B cell (primary cell): Measurements from ENCODE around the gene AUTS2. TPM values are rescaled to one million over a fixed set of nuclear protein-coding genes. Genes with fewer than 3 reads are reported as not detected.

ENCODE experiments used
- ATAC-seq: fragments of 200-7000 bp; cut with Tn5 transposase; one replicate; pipeline ENCODE4 v1.10.0; 2021; ENCODE audit warnings: low read depth, mild to moderate bottlenecking, moderate number of reproducible peaks, moderate library complexity
- CTCF ChIA-PET: fragments of 350-600 bp; sonication (Branson Sonifier 250); formaldehyde crosslinking; loops from one replicate; lab custom pipeline; 2021; ENCODE audit warnings: antibody characterized with exemption, inconsistent platforms; lab: Charles Lee
- POLR2A ChIA-PET: fragments of 350-600 bp; sonication (Branson Sonifier 250); formaldehyde crosslinking; loops from one replicate; lab custom pipeline; 2021; ENCODE audit warnings: antibody characterized with exemption; lab: Charles Lee
- DNase-seq: peaks from one replicate; pipeline ENCODE4 v3.0.0; 2013
- H2AFZ ChIP-seq: 2 replicates; pipeline ENCODE4 v1.6.1; 2012; ENCODE audit warnings: mild to moderate bottlenecking, low read depth, low read length; ENCODE audit not compliant: insufficient read depth, poor library complexity, severe bottlenecking
- H3K27ac ChIP-seq, 2 donors: 1 replicate in 1 of 2; 2 replicates in 1 of 2; pipeline ENCODE4 v1.5.1; 2012 to 2013; ENCODE audit warnings: low read length in 2 of 2, mild to moderate bottlenecking in 2 of 2, moderate library complexity in 1 of 2
- H3K27me3 ChIP-seq, 4 experiments: fragments of 200-600 bp in 1 of 4; sonication (generic) in 1 of 4; replicated peaks in 1 of 4; 1 replicate in 2 of 4; 2 replicates in 2 of 4; pipeline versions ENCODE4 v1.6.1 to v1.7.0; 2013 to 2016; ENCODE audit warnings: low read length in 3 of 4, mild to moderate bottlenecking in 2 of 4, mixed read lengths in 1 of 4, moderate library complexity in 1 of 4; ENCODE audit not compliant: insufficient read depth in 4 of 4, control insufficient read depth in 3 of 4; ENCODE audit errors: control extremely low read depth in 1 of 4
- H3K36me3 ChIP-seq, 2 experiments: replicated peaks in 1 of 2; 1 replicate in 1 of 2; 2 replicates in 1 of 2; pipeline versions ENCODE4 v1.6.1 to v1.7.1; 2013; ENCODE audit warnings: low read length in 1 of 2; ENCODE audit not compliant: insufficient read depth in 2 of 2, control insufficient read depth in 1 of 2; ENCODE audit errors: control extremely low read depth in 1 of 2, extremely low read depth in 1 of 2
- H3K4me1 ChIP-seq, 2 donors: fragments of 200-600 bp in 1 of 2; sonication (generic) in 1 of 2; 1 replicate in 1 of 2; 2 replicates in 1 of 2; pipeline versions ENCODE4 v1.5.1 to v1.6.1; 2013 to 2017; ENCODE audit warnings: low read length in 2 of 2; ENCODE audit not compliant: control insufficient read depth in 2 of 2, insufficient read depth in 2 of 2
- H3K4me2 ChIP-seq: replicated peaks from 2 replicates; pipeline ENCODE3; 2012; ENCODE audit warnings: mild to moderate bottlenecking, low read depth, low read length; ENCODE audit not compliant: poor library complexity, severe bottlenecking
- H3K4me3 ChIP-seq, 5 experiments: fragments of 200-600 bp in 1 of 5; sonication (generic) in 1 of 5; 1 replicate in 3 of 5; 2 replicates in 2 of 5; pipeline versions ENCODE4 v1.5.1 to v1.7.0; 2011 to 2016; ENCODE audit warnings: low read length in 4 of 5, mild to moderate bottlenecking in 4 of 5, low read depth in 2 of 5, control low read depth in 1 of 5, moderate library complexity in 1 of 5; ENCODE audit not compliant: insufficient read depth in 1 of 5; ENCODE audit errors: control extremely low read depth in 1 of 5, extremely low read depth in 1 of 5
- H3K79me2 ChIP-seq: fragments of 200-600 bp; sonication (generic); one replicate; pipeline ENCODE4 v1.6.0; 2016; ENCODE audit warnings: low read length; ENCODE audit not compliant: control insufficient read depth, insufficient read depth
- H3K9ac ChIP-seq: fragments of 200-600 bp; sonication (generic); 2 replicates; pipeline ENCODE4 v1.6.1; 2017; ENCODE audit warnings: mild to moderate bottlenecking, low read length, moderate library complexity
- H3K9me3 ChIP-seq, 3 donors: one replicate each; pipeline versions ENCODE4 v1.6.1 to v1.7.1; 2013; ENCODE audit warnings: low read length in 2 of 3; ENCODE audit not compliant: control insufficient read depth in 2 of 3, insufficient read depth in 1 of 3; ENCODE audit errors: control extremely low read depth in 1 of 3
- H4K20me1 ChIP-seq: 2 replicates; pipeline ENCODE4 v1.6.0; 2012; ENCODE audit warnings: mild to moderate bottlenecking, low read length; ENCODE audit not compliant: insufficient read depth, control insufficient read depth, poor library complexity, severe bottlenecking
- H3K27ac Mint-ChIP-seq: one replicate; pipeline ENCODE4 v1.8.0; 2021; ENCODE audit warnings: mixed read lengths
- H3K27me3 Mint-ChIP-seq: one replicate; pipeline ENCODE4 v1.8.0; 2021; ENCODE audit warnings: mixed read lengths
- H3K4me1 Mint-ChIP-seq: one replicate; pipeline ENCODE4 v1.8.0; 2021; ENCODE audit warnings: mixed read lengths
- H3K4me3 Mint-ChIP-seq: one replicate; pipeline ENCODE4 v1.8.0; 2021; ENCODE audit warnings: mixed read lengths
- H3K9me3 Mint-ChIP-seq: one replicate; pipeline ENCODE4 v1.8.0; 2022; ENCODE audit warnings: mixed read lengths; ENCODE audit not compliant: insufficient read depth
- EZH2 ChIP-seq: IDR thresholded peaks from 2 replicates; pipeline ENCODE4 v1.6.1; 2012; ENCODE audit warnings: borderline replicate concordance, low read depth, mild to moderate bottlenecking, moderate library complexity, low read length; ENCODE audit not compliant: insufficient read depth, poor library complexity, severe bottlenecking
- WGBS: methylation state at CpG from one replicate; pipeline ENCODE4 v1.1.5; 2013; ENCODE audit warnings: missing lambda C conversion rate; ENCODE audit not compliant: insufficient coverage; 5-methylcytosine and 5-hydroxymethylcytosine counted together
- intact Hi-C: fragments of 100-400 bp; cut with micrococcal nuclease; formaldehyde crosslinking; loops from one replicate; pipeline ENCODE4 v1.10.0; 2022
- polyA plus RNA-seq: library from polyadenylated mRNA; depleted of rRNA; stranded (reverse); fragments of >200 nt; gene quantifications from 2 replicates; pipeline ENCODE4 v1.2.3, GENCODE V29; 2012
- total RNA-seq, 2 donors: library from RNA; stranded (reverse); fragments of 120-200 nt in 1 of 2; gene quantifications; 1 replicate in 1 of 2; 2 replicates in 1 of 2; pipeline versions ENCODE4 v1.2.3 to v1.2.4, GENCODE V29; 2013 to 2022
- TF ChIP-seq, protein P1 (sequence below): fragments of 200-600 bp; IDR thresholded peaks from one replicate; pipeline ENCODE4 v1.8.0; 2022; ENCODE audit warnings: antibody characterized with exemption, mild to moderate bottlenecking

AUTS2 gene
- total and polyA plus RNA-seq, 2 donors (not counting 1 experiment from before 2014, with no cell fraction given), result 22.3 to 35.0 TPM

DNA sequence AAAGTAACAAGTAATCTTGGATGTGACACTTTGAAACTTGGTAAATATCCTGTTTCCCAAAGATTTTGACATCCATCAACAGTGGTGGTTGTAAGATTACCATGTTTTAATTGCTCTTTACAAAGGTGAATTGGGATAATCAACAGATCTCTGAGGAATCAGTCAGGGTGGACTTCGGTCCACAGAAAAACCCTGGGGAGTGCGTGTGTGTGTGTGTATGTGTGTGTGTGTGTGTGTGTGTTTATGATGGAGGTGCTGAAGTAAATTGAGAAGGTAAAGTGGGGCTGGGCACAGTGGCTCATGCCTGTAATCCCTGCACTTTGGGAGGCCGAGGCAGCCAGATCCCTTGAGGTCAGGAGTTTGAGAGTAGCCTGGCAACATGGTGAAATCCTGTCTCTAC is 12.0 kb upstream of the AUTS2 start:
- no peak overlapping the region for H2AFZ ChIP-seq
- H3K27me3 ChIP-seq, result no peaks in the 10 kb centered on the region
- DNase-seq (no peak), ATAC-seq (no peak)
- no peak overlapping the region for H3K27ac ChIP-seq
- H3K79me2 ChIP-seq, result no peaks in the 10 kb centered on the region
- H3K27ac Mint-ChIP-seq, result no peak overlapping the region
- ChIA-PET POLR2A (no interaction called here), CTCF (no interaction called here)
- intact Hi-C loops, result no loop called here
- peaks cover 3% of the 10 kb centered on the region for H3K27me3 Mint-ChIP-seq
- no peak for TF ChIP-seq EZH2
- TF ChIP-seq, protein P1, sequence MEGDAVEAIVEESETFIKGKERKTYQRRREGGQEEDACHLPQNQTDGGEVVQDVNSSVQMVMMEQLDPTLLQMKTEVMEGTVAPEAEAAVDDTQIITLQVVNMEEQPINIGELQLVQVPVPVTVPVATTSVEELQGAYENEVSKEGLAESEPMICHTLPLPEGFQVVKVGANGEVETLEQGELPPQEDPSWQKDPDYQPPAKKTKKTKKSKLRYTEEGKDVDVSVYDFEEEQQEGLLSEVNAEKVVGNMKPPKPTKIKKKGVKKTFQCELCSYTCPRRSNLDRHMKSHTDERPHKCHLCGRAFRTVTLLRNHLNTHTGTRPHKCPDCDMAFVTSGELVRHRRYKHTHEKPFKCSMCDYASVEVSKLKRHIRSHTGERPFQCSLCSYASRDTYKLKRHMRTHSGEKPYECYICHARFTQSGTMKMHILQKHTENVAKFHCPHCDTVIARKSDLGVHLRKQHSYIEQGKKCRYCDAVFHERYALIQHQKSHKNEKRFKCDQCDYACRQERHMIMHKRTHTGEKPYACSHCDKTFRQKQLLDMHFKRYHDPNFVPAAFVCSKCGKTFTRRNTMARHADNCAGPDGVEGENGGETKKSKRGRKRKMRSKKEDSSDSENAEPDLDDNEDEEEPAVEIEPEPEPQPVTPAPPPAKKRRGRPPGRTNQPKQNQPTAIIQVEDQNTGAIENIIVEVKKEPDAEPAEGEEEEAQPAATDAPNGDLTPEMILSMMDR, result no peak
- H3K4me1 ChIP-seq, result no peaks in the 10 kb centered on the region
- 96% methylated on average over 2 of the region's 3 CpGs for WGBS
- no peaks in the 10 kb centered on the region for H3K4me1 Mint-ChIP-seq
- H3K9me3 Mint-ChIP-seq, result no peaks in the 10 kb centered on the region
- H3K4me3 Mint-ChIP-seq, result no peak overlapping the region
- no peak overlapping the region for H3K9ac ChIP-seq
- no peaks in the 10 kb centered on the region for H3K36me3 ChIP-seq
- H3K4me3 ChIP-seq, result no peak overlapping the region
- H4K20me1 ChIP-seq, result no peaks in the 10 kb centered on the region
- peaks cover 0 to 6% (median 0%) of the 10 kb centered on the region in 3 donors for H3K9me3 ChIP-seq
- H3K4me2 ChIP-seq, result no peak overlapping the region

DNA sequence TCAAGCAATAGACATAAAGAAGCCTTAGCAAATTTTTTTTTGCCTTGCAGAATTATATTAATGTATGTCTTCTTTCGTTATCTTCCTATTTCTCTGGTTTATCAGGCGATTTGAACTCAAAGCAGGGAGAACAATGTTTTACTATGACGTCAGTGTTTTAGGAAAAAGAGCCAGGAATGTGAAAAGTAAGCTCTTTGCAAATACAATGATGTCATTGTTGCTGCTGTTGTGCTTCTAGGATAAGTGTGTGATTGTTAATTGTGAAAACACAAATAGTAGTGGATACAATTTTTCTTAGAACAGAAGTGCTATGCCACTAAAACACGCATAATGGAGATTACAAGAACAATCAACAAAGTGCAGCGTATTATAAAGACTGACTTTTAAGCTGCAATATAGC is 9.5 kb upstream of the AUTS2 start:
- POLR2A ChIA-PET, result no interaction called here
- CTCF ChIA-PET, result interaction anchor here (1.0 kb wide), 1 partner anchor 9 kb away, joined by 3 read pairs; no protein-coding TSS in a partner anchor
- no peak overlapping the region for H3K4me3 Mint-ChIP-seq
- intact Hi-C loops, result no loop called here
- ATAC-seq, result no peak
- Histone ChIP-seq H3K9me3 (peaks cover 0 to 13% (median 0%) of the 10 kb centered on the region in 3 donors), H3K27ac (no peak overlapping the region), H3K4me1 (no peaks in the 10 kb centered on the region), H3K36me3 (no peaks in the 10 kb centered on the region), H3K4me2 (no peak overlapping the region), H3K79me2 (no peaks in the 10 kb centered on the region), H2AFZ (no peak overlapping the region), H3K4me3 (no peak overlapping the region), H4K20me1 (no peaks in the 10 kb centered on the region), H3K9ac (no peak overlapping the region), H3K27me3 (no peaks in the 10 kb centered on the region)
- DNase-seq, result no peak
- 100% methylated on average over 1 of the region's 5 CpGs for WGBS
- no peak overlapping the region for H3K27ac Mint-ChIP-seq
- H3K27me3 Mint-ChIP-seq, result no peaks in the 10 kb centered on the region
- no peak for TF ChIP-seq EZH2
- TF ChIP-seq, protein P1, result no peak
- no peaks in the 10 kb centered on the region for H3K9me3 Mint-ChIP-seq
- H3K4me1 Mint-ChIP-seq, result no peaks in the 10 kb centered on the region
